HG03108 (cell line): ENCODE measurements around the gene SEPTIN5.

Experiments used
- ATAC-seq: cut with Tn5 transposase; IDR thresholded peaks from one replicate; pipeline ENCODE4 v1.9.1; 2021; ENCODE audit warnings: moderate library complexity; ENCODE audit not compliant: unreplicated experiment

SEPTIN5 gene

GRCh38 chr22:19705181-19705934, 8.9 kb upstream of the SEPTIN5 start:
- ATAC-seq, result no peak

DNA sequence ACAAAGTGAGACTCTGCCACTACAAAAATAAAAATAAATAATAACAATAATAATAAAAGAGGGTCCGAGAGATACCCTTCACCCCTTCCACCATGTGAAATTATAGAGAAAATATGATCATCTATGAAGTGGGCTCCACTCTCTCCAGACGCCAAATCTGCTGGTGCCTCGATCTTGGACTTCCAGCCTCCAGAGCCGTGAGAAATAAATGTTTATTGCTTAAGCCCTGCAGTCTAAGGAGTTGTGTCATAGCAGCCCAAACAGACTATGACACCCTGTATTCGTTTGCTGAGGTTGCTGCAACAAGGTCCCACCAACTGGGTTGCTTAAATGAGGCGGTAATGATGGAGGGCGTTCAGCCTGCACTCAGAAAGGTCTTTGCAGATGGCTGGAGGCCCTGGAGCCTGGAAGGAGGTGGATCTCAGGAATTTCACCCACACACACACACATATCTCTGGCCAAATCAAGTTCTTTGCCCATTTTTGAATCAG, 7.6 kb upstream of the SEPTIN5 start:
- no peak for ATAC-seq

- ATAC-seq, result no peak
These were observed 6.7 kb upstream of the SEPTIN5 start for GRCh38 chr22:19707347-19708290.

DNA sequence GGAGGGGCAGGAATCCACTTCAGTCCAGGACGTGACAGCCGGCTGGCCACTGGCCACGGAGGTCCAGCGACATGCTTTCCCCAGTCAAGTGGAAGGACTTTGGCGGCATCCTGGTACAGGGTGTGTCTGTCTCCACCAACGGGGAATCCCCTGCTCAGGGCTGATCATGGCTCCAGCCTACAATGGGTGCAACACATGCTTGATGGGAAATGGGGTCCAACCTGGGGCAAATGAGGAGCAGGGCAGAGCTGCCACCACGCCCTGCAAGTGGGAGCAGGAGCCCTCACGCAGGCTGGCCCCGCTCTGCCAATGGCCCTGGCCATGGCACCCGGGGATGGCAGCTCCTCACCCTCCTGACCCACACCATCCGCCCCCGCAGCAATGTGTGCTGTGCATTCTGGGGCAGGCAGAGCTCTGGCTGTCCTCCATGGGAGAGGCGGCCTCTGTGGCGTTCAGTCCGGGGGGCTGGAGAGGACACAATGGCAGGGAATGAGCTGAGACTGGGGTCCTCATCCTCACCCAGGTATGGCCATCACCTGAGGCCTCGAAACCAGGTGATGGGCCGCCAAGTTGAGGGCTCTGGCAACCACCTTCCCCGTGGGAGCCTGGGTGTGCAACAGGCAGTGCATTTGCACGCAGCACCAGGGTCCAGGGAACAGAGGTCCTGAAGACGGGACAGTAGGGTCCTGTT, 5.8 kb upstream of the SEPTIN5 start:
- ATAC-seq, result no peak

- no peak for ATAC-seq
These were observed 5.1 kb upstream of the SEPTIN5 start for GRCh38 chr22:19709063-19709769.

GRCh38 chr22:19710020-19710768, 4.1 kb upstream of the SEPTIN5 start:
- no peak for ATAC-seq

GRCh38 chr22:19710769-19711106, 3.6 kb upstream of the SEPTIN5 start:
- ATAC-seq, result no peak

GRCh38 chr22:19713245-19713644, 1.1 kb upstream of the SEPTIN5 start:
- ATAC-seq, result no peak

DNA sequence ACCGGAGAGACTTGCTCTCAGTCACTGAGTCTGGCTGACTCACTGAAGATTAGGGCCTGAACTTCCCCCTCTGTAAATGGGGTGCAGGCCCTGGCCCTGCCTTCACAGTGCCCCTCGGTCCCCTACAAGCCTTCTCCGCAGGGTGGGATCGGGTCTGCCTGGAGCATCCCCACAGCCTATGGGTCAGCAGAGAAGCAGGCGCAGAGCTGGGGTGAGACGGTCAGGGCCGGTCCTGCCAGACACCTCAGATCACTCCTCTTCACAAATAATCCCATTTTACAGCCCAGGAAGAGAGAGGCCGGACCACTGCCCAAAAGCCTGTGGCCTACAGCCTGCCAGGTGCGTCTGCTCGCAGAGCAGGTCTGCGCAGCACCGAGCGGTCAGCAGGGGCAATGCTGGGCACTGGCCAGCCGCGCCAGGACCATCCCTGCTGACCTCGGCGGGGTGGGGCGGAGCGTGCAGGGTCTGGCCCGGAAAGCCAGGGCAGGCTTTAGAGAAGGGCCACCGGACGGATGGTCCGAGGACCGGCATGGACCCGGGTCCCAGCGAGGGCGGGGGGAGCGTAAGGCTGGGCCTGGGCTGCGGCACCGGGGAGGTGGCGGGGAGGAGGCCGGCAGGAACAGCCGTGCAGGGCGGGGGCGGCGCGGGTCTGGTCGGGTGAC, 522 bp upstream of the SEPTIN5 start:
- ATAC-seq, result no peak

DNA sequence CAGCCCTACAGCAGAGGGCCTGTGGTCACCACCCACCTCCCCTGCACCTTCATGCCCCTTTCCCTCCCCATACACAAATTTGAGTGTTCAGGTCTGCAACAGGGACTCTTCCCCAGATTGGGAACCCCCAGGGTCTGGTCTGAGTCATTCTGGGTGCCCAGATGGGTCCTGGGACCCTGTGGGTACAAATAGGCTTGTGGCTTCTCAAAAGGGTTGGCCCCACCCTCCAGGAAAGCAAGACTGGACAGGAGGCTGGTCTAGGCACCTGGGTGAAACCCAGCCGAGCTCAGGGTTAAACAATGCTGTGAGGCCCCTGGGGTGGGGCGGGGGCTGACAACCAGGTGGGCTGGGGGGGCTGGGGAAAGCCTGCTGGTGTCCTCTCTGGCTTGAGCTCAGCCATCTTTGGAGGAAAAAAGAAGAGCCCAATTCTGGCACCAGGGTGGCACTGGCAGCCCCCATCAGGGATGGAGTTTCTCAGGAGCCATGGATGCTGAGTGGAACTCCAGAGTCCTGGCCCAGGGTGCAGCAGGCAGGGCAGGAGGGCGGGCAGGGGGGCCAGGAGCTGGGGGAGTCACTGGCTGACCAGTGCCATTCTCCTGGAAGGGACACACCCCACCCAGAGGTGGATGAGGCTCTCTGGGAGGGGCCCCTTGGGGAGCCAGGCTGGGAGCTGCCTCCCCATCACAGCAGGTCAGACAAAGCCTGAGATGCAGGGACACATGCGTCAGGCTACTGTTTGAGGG, 1.1 kb downstream of the SEPTIN5 start:
- no peak for ATAC-seq

DNA sequence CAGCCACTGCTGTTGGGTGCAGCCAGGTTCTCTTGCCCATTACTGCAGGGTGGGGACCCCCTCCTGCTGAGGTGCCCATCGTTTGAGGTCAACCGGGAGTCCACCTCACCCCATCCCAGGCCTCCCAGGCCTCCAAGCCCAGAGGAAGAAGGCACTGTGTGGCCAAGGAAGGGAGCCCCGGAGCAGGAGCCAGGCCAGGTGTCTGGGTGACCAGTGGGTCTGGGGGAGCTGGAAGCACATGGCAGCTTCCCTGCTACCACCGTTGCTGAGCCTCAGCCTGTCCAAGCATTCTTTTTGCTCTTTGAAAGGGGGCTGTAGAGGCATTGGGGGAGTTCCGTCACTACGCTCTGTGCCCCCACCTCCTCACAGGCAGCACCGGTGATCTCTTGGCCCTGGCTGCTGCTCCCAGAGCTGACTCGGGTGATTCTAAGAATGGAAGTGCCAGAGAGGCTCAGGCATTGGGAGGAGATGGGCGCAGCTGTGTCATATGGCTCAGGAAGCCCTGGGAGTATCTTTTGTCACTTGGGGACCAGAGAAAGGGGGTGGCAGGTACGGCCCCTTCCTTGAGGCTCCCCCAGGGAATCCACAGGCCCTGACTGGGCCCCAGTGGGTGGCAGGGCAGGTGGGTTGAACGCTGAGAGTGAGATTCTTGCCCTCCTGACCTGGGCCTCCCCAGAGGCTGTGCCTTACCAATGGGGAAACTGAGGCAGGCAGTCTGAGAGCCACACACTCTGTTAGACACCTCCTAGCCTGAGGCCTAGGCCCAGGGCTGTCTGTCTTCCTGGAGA, 1.9 kb downstream of the SEPTIN5 start:
- ATAC-seq, result no peak

- ATAC-seq, result no peak
These were observed 2.5 kb downstream of the SEPTIN5 start for GRCh38 chr22:19716829-19717105.

DNA sequence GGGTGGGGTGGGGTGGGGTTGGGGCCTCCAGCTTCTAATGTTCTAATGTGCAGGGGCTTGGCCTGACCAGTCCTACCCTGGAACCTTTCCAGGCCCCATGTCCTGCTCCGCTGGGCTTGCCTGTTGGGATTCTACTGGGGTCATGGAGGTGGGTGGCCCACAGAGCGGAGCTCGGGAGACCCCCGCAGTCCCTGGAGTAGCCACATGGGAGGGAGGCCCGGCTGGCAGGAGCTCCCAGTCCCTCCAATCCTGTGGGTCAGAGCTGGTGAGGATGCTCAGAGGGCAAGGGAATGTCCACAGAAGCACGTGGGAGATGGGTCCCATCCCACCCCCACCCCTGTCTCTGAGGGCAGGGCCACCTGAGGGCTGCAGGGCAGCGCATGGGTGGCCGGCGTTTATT, 2.9 kb downstream of the SEPTIN5 start:
- no peak for ATAC-seq

DNA sequence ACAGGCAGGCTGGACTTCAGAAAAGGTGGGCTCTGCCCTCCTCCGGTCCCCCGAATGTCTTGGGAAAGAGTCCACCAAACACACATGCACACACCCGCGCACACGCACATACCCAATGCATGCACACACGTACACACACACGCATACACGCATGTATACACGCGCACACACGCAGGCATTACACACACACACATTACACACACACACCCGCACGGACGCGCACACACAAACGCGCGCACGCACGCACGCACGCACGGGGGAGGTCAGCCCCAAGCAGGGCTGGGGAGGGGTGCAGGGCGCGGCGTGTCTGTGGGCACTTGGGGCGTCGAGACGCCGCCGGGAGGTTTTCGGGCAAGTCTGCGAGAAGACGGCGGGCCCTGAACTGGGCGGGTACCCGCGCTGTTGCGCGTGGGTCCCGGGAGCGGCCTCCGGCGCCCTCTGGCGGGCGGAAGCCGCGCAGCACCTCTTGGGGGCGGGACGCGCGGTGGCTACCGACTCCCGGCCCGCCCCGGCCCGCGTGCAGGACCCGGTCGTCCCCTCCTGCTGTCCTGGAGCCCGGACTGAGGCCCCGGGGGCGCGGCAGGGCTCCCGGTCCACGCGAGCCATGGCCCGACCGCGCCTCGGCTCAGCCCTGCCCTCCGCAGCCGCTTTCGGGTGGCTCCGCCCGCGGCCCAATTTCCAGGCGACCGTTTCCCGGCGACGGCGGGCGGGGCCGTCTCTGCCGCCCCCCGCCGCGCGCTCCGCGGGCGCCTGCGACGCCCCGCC, 3.6 kb downstream of the SEPTIN5 start:
- no peak for ATAC-seq

- ATAC-seq, result no peak
These were observed 4.2 kb downstream of the SEPTIN5 start for GRCh38 chr22:19718456-19719049.

- no peak for ATAC-seq
These were observed 4.8 kb downstream of the SEPTIN5 start for GRCh38 chr22:19719050-19719482.

DNA sequence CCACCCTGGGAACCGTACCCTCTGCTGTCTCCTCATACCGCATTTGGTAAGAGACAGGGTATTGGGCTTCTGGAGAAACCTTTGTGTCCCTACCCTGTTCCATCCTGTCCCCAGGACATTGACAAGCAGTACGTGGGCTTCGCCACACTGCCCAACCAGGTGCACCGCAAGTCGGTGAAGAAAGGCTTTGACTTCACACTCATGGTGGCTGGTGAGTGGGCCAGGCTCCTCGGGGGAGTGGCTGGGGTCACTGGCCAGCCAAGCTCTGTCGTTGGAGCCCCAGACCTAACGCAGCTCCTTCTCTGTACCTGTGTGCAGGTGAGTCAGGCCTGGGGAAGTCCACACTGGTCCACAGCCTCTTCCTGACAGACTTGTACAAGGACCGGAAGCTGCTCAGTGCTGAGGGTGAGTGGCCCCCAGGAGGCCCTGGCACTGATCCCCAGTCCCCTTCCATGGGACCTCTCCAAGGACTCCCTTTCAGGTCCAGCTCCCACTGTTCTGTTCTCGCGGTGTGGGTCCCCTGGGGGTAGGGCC, 5.3 kb downstream of the SEPTIN5 start:
- no peak for ATAC-seq
